ENCODE measurements around the gene AMD1.
"Not testable (repeated sequence)": the region's sequence is repeated elsewhere in the genome, so short reads cannot be mapped to it uniquely, and the experiment has no call there.

AMD1 gene

GRCh38 chr6:110878751-110879522 lies 4.4 kb downstream of the AMD1 start:
- peak; percentile 48 for DNase-seq

- no peak for DNase-seq
Observed at GRCh38 chr6:110880651-110881050, 6.1 kb downstream of the AMD1 start.

GRCh38 chr6:110881546-110882273 lies 7.1 kb downstream of the AMD1 start:
- DNase-seq = no peak

- peak; percentile 37 for DNase-seq
Observed at GRCh38 chr6:110882274-110882619, 7.7 kb downstream of the AMD1 start.

GRCh38 chr6:110882824-110883554 lies 8.4 kb downstream of the AMD1 start:
- no peak for DNase-seq

GRCh38 chr6:110884321-110884720 lies 9.7 kb downstream of the AMD1 start:
- DNase-seq = no peak

GRCh38 chr6:110885526-110885925 lies 10.9 kb downstream of the AMD1 start:
- no peak for DNase-seq

GRCh38 chr6:110886555-110887167 lies 12.1 kb downstream of the AMD1 start:
- DNase-seq = no peak

- DNase-seq = no peak
Observed at GRCh38 chr6:110890288-110890687, 15.7 kb downstream of the AMD1 start.

GRCh38 chr6:110895907-110896608 lies 21.5 kb downstream of the AMD1 start:
- no peak for DNase-seq

- peak; percentile 70 for DNase-seq
Observed at GRCh38 chr6:110897433-110897832, 22.8 kb downstream of the AMD1 start.

- no peak for DNase-seq
Observed at GRCh38 chr6:110898111-110898510, 23.5 kb downstream of the AMD1 start.

GRCh38 chr6:110900028-110900598 lies 25.5 kb downstream of the AMD1 start:
- no peak for DNase-seq

- not testable (repeated sequence) for DNase-seq
Observed at GRCh38 chr6:110901601-110902000, 27.0 kb downstream of the AMD1 start.

GRCh38 chr6:110902091-110902490 lies 27.5 kb downstream of the AMD1 start:
- no peak for DNase-seq

GRCh38 chr6:110906273-110906672 lies 31.7 kb downstream of the AMD1 start:
- not testable (repeated sequence) for DNase-seq

GRCh38 chr6:110930781-110931180 lies 56.2 kb downstream of the AMD1 start:
- no peak for DNase-seq

GRCh38 chr6:110933912-110934311 lies 59.3 kb downstream of the AMD1 start:
- DNase-seq = no peak

GRCh38 chr6:110934381-110934898 lies 59.9 kb downstream of the AMD1 start:
- DNase-seq = no peak

GRCh38 chr6:110935171-110935570 lies 60.6 kb downstream of the AMD1 start:
- DNase-seq = no peak

- DNase-seq = peak; percentile 39
Observed at GRCh38 chr6:110938171-110938570, 63.6 kb downstream of the AMD1 start.
